ENCODE data around the gene RPL35A. TPM values are rescaled to one million over a fixed set of nuclear protein-coding genes. Genes with fewer than 3 reads are reported as not detected.

RPL35A gene
- total RNA-seq = 669 and 958 TPM in 2 replicates

GRCh38 chr3:197949778-197950676 lies at the start of gene RPL35A:
Gene RPL35A, plus strand, starts transcription at chr3:197950190. Its CDS starts 778 bp downstream, at chr3:197950968.

GRCh38 chr3:197959891-197960693 lies 10.1 kb downstream of the RPL35A start, which contains the start of gene LMLN:
Gene LMLN, plus strand, starts transcription at chr3:197960217. Its CDS starts 29 bp downstream, at chr3:197960246.

Other genes starting within 250 kb of the RPL35A start
- 12.1 and 23.1 TPM in 2 replicates for gene RUBCN, start 213.3 kb upstream of the RPL35A start, total RNA-seq
- gene FYTTD1, start 200.3 kb upstream of the RPL35A start, total RNA-seq = 34.0 and 37.7 TPM in 2 replicates
- gene LRCH3, start 158.9 kb upstream of the RPL35A start, total RNA-seq = 15.0 and 17.9 TPM in 2 replicates
- 4.9 and 8.7 TPM in 2 replicates for gene LMLN, start 10.0 kb downstream of the RPL35A start, total RNA-seq

All from myometrial cell (primary cell).